Limb (tissue), 2 donors: Measurements from ENCODE around the gene CLCN2.
A peak's percentile ranks its signal among the peaks of the same experiment; 100 is the strongest.

ENCODE experiments used
- DNase-seq, 2 donors: peaks; one replicate each; pipeline ENCODE4 v3.0.0-alpha.2; 2016; ENCODE audit errors: extremely low spot score in 2 of 2

Gene CLCN2

DNA sequence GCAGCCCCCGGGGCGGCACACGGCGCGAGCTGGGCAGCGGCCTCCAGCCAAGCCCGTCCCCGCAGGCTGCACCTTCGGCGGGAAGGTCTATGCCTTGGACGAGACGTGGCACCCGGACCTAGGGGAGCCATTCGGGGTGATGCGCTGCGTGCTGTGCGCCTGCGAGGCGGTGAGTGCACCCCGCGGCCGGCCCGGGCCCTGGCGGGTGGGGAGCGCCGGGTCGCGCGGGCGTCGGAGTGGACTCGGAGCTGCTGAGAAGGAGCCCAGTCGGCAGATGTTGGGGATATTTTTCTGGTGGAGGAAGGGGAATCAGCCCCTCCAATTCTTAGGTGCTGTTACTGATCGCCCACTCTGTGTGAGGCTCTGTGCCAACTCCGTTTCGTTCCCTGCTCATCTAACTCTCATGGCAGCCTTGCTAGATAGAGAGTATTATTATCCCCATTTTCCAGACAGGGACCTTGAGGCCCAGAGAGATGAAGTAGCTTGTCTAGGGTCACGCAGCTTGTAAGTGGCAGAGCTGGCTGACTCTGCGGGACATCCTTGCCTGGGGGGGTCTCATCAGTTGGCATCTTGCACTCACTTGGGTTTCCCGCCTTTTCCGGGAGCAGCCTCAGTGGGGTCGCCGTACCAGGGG lies 19.3 kb upstream of the CLCN2 start:
- no peak for DNase-seq

DNA sequence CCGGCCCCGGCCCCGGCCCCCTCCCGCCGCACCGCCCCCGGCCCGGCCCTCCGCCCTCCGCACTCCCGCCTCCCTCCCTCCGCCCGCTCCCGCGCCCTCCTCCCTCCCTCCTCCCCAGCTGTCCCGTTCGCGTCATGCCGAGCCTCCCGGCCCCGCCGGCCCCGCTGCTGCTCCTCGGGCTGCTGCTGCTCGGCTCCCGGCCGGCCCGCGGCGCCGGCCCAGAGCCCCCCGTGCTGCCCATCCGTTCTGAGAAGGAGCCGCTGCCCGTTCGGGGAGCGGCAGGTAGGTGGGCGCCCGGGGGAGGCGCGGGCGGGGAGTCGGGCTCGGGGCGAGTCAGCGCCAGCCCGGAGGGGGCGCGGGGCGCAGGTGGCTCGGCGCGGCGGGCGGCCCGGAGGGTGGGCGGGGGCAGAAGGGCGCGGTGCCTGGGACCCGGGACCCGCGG lies 18.8 kb upstream of the CLCN2 start:
- peak; percentile 59 to 90 for DNase-seq

DNA sequence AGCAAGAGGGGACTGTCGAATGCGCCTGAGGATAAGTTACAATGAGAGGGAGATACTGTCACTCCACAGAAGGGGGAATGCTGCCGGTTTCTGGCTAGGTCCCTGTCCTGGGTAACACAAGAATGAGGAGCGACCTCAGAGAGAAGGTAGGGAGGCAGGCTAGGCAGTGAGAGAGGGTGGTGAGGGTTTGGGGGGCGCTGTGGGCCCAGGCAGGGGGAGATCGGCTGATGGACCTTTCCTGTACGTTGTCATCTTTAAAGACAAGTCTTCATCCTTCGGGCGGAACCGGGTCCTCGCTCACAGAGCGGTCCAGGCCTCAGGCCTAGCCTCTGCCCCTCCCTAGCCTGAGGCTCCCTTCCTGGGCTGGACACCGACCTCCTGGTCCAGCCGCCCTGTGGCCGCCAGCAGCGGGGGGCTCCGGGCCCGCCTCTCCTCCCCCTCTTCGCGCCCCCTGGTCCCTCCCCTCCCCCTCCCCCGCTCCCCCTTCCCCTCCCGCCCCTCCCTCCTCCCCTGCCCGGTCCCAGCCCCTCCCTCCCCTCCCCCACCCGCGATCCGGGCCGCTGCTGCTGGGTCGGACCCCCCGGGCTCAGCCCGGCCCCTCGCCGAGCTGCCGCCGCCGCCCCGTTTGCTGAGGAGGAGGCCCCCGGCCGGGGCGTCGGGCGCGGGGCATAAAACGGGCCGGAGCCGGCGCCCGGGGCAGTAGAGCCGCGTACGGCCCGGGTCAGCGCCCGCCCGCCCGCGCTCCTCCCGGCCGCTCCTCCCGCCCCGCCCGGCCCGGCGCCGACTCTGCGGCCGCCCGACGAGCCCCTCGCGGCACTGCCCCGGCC lies 18.2 kb upstream of the CLCN2 start, which contains the start of gene CHRD:
CHRD (plus strand) TSS at position 697 of the 827 bp plus-strand sequence. CDS start 265 bp downstream, outside the sequence.
- peak in 1 of 2 donors; percentile 79 for DNase-seq

DNA sequence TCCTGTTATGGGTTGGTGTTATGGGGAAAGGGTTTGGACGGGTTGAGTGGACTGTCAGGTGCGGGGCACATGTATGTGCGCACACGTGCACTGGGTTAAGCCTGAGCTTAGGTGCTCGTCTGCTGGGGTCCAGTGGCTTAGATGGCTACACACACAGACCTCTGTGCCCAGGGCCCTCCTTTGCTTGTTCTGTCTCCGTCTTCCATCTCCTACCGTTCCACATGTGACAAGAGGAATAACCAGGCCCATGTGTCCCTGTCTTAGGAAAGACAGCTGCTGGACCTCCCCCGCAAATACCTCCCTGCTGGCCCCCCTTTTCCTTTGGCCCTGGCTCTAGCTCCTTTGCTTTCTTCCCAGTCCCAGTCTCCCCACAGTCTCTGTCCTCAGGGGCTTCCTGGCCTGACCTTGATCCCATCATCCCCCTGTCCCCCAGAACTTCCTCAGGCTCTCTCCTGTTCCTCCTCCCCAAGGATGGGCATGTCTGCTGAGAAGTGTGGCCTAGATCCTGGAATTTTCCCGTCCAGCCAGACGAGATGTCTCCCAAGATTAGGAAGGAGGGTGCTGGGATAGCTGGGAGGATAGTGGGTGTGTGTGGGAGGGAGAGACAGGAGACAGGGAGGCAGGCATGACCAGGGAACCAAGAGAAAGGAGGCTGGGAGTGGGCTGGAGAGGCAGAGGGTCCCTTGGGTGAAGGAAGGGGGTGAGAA lies 17.4 kb upstream of the CLCN2 start:
- DNase-seq, result peak in 1 of 2 donors; percentile 45

DNA sequence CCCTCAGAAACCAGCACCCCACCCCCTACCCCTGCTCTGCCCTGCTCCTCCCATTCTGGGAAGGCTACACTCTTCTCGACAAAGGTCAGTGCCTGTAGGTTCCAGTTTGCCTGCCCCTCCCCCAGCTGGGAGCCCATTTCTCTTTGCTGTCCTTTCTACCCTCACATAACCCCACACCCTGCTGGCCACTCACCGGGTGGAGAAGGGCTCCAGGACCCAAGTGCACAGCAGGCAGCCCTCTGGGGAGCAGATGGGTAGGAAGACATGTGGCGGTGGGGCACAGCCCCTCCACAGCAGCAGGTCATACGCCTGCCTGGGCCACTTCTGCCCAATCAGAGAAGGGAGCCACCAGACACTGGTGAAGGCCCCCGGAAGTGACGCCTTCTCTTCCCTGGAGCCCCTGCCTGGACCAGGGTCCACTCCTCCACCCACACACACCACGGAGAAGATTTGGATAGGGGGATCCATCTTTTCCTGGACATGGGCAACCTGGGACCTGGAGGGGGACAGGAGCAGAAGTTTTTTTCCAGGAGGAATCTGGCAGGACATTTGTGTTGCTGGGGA lies 16.6 kb upstream of the CLCN2 start, which contains the start of gene THPO:
THPO (minus strand) TSS at position 326 of the 564 bp plus-strand sequence. CDS start 1,948 bp downstream, outside the sequence.
- DNase-seq, result peak in 1 of 2 donors; percentile 39

DNA sequence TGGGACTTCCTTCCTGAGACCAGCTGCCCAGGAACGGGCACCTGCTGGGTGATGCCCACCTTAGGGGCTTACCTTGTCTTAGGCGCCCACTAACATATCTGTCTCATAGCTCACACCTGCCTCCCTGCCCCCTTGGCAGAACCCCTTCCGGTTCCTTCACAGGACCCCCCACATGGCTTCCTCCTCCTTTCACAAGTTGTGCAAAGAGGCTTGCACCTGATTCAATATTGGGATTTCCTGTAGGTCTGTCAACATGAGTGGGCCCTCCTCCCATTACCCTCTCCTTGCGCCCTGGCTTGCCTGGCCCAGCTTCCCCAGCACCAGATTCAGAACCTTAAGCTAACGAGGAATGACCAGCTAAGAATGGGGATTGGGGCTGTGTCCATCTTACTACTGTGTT lies 16.0 kb upstream of the CLCN2 start:
- DNase-seq, result no peak

DNA sequence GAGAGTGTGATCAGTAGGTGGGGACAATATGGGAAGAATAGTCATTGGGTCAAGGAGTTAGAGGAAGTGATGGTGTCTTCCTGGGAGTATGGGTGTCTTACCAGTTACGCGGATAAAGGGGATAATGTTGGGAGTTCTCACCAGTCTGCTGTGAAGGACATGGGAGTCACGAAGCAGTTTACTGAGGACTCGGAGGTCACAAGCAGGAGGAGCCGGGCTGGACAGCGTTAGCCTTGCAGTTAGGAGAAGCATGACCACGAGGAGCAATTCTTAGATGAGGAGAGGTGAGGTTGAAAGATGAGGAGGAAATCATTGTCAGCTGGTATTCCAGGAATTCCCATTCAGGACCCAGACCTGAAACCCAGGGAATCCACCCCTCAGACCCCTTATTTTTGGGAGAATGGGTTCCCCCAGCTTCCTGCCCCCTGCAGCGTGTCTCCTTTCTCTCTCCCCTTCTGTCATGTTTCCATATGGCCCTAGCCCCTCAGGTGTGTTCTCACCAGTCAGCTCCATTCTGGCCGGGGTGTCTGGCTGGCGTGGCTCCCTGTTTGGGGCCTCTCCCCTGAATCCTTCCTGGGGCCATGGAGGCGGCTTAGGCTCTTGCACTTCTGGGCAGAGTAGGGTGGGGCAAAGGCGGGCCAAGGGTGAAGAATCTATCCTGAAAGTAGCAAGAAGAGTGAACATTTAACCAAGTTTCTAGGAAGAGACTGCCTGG lies 14.5 kb upstream of the CLCN2 start:
- no peak for DNase-seq

DNA sequence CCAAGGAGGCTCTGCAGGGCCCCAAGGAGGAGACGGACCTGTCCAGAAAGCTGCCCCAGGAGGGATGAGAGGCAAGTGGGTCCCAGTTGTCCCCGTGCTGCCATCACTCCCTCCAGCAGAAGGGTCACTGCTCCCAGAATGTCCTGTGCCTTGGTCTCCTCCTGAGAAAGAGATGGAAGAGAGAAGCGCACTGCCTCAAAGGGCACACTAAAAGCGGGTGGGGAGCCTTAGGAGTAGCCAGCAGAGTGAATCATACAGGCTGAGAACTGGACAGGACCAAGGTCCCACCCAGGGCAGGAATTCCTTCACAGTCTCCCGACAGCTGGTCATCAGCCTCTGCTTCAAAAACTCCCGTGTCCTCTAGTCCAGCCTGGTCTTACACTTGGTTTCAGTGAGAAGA lies 12.0 kb upstream of the CLCN2 start:
- no peak for DNase-seq

DNA sequence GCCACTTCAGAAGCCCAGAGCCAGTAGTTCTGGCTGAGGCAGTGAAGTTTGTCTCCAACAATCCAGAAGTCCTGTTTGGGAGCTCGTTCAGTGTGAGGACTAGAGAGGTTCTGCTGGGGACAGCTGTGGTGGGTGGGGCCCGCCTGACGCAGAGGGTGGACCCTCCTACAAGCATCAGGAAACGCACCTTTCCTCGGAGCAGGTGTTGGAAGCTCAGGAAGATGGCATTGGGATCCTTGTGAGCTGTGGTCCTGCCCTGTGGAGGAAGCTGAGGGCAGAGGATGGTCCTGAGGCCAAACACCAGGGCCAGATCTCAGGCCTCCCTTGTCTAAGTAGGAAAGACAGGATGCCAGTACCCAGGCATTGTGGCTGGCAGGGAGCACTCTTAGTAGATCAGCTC lies 11.5 kb upstream of the CLCN2 start:
- DNase-seq, result no peak

DNA sequence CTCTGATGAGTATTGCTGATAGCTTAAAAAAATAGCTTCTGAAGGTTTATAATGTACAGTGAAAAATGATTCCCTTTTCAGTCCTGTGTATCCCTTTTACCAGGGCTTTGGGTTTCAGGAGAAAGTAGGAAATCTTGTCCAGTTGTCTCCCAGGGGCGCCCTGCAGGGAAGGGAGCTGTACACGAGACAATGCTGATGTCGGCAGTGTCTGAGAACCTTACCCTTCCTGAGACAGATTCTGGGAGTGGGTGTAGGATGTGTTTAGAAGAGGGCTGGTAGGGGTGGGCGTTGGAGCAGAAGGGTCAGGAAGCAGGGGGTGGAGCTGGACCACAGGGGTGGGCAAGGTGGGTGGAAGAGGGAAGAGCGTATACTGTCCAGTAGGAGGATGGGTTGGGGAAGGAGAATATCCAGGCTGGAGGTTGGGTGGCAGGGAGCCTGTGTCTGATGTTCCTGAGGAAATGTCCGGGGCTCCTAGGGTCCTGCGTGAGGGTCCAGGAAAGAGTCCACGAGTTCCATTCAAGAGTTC lies 11.0 kb upstream of the CLCN2 start:
- no peak for DNase-seq

DNA sequence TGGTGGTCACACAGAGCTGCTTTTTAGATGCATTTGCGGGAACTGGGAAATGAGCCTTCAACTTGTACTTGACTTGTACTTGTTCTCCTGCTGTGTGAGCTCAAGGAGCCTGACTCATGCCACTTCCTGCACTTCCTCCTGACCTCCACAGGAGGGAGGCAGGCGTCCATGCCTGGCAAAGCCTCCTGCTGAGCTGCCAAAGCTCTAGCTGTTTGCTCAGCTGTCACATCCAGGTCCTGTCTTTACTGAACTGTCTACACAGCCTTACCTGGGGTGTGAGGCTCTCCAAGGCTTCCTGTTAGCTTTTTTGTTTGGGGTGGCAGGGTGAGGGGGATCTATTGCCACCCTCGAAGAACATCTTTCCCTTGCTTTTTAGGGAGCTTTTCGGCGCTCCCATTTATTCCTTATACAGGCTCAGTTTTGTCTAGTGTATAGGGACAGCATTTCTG lies 10.2 kb upstream of the CLCN2 start:
- peak; percentile 81 to 83 for DNase-seq

DNA sequence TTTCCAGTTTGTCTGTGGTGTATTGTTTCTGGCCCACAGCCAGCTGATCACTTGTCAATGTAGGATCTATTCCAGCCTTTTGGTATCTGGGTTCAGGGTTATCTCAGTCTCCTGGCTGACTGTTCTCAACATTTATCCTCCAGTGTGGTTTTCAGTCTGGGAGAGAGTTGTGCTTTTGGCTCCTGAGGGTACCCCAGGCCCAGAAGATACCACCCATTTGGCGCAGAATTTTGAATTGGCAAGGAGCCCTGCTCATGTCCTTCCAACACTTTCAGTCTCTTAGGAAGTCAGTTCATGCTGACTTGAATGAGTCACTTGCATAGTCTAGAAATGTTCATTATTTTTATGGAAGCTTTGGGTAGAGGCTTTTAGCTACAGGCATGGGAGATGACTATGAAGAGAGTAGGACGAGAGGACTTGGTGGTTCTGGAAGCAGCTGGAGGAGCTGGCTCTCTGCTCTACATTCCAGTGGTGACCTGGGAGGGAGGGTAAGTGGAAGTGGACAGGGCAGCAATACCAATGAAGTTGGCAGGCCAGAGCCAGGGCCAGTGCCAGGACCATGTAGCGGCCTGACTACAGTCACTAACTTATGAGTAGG lies 7.3 kb upstream of the CLCN2 start:
- peak in 1 of 2 donors; percentile 32 for DNase-seq

DNA sequence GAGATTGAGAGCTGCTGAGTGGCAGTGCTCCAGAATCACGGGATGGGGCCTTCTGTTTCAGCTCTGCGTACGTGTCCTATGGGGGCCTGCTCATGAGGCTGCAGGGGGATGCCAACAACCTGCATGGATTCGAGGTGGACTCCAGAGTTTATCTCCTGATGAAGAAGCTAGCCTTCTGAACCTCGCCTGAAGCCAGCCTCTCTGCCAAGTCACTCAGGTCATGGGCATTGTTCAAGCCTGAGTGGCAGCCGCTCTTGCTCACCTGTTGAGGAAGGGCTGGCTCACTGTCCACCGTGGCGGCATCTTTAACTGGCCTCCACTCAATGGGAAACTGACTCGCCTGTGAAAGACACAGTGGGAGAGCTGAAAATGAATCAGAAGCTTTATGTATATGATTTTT lies 6.7 kb upstream of the CLCN2 start:
- no peak for DNase-seq

DNA sequence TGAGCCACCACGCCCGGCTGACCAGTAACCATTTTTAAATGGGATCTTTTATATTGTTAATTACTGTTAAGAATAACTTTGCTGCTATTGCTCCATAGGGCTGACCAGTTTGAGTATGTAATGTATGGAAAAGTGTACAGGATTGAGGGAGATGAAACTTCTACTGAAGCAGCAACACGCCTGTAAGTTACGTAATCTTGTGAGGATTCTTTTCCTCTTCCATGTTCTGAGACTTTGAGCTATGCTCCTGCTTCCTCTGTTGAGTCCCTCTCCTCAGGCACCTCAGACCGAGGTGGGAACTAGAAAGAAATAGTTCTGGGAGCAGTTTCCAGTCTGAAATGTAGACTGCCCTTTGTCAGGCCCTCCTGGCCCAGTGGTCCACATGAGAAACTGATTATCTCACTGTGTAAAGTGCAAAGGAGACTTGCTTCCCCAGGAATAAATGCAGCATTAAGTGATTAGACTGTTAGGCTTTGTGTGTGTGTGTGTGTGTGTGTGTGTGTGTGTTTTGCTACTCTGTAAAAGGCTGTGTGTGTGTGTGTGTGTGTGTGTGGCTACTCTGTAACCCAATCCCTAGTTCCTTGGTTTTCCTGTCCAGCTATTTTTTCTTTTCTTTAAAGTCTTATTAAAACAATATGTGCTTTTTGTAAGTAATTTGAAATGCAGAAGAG lies 5.3 kb upstream of the CLCN2 start:
- DNase-seq, result peak in 1 of 2 donors; percentile 43

DNA sequence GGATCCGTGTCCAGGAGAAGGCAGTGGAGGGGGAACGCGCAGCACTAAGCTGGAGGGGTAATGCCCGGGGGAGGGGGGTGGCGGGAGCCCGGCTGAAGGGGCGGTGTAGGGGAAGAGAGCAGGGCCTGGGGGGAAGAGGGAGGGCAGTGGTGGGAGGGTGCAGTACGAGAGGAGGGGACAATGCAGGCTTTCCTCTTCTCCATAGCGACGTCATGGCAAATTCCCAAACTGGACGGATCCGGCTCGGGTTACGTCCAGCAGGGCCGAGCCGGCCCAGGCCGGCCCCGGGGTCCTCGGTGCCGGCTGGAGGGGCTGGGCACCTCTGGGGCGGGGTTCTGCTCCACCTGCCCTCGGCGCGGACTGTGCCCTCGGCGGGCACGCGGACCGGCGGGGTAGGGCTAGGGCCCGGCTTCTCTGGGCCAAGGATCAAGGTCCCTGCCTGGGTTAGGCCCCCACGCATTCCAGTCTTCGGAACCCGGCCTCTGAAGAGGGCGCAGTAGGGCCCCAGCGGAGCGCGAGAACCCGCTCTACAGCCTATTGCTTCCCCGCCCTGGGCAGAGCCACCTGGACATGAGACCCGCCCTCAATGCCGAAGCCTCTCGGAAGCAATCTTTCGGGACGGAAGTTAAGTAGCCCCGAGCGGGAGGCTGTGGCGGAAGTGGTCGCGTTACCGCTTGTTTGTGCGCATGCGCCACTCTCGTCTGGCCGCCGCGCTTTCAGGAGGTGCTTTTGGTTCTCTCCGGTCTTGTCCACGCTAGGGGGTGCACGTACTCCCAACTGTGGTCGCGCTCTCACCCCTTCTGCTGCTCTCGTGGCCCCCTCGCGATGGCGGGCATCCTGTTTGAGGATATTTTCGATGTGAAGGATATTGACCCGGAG lies 1.5 kb upstream of the CLCN2 start:
- DNase-seq, result peak; percentile 96 to 98

DNA sequence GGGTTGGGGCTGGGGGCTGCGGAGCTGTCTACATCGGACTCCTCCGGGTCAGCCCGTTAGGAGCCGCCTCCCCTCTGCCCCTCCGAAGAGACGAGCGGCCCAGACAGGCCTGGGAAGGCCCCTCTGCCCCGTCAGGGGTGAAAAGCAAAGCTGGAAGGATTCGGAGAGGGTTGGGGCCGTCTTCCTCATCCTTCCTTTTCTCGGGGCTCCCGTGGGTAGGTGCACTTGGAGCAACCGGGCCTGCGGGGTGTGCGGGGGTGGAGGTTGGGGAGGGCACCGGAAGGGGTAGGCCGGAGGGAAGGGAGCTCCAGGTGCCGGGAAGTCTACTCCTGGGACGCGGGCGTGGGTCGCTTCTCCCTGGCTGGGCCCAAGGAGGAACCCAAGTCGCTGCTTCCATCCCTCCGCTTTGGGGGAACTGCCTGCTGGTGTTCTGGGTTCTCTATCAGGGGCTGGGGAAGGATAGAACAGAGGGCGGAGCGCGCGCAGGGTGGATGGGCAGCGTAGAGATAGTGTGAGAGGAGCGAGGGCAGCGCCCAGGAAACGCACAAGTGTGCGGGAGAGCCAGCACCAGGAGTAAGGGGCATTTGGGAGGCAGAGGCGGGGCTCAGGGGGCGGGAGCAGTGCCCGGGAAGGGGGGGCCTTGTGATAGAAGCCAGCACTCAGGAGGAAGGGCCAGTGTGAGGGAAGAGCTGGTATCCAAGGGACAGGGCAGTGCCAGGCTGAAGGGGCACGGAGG lies 695 bp upstream of the CLCN2 start:
- DNase-seq, result peak in 1 of 2 donors; percentile 82

DNA sequence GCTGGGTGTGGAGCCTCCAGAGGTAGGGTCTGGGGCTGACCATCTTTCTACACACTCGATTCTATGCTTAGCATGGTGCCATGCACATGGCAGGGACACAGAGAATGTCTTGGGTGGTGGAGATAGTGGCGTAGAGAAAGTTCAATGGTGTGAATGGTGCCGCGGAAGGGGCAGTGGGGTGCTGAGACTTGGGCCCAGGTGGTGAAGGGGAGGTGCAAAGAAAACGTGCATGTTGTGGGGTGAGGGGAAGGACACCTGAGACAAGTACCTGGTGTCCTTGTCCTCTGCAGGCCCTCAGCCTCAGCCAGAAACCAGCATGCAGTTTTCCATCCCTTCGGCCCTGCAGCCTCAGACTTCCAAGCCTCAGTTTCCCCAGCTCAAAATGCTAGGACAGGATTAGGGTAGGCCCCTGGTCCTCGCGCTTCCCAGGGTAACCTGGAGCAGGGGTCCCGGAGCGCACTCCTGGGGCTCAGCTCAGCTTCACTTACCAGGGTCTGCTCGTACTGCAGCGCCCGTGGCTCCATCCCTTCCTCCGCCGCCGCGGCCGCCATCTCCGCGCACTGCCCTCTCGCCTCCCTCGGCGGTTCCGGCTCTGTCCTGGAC lies 375 bp downstream of the CLCN2 start:
- DNase-seq, result peak in 1 of 2 donors; percentile 32
